ENCODE results near the gene H2AZ2. TPM values are rescaled to one million over a fixed set of nuclear protein-coding genes. Genes with fewer than 3 reads are reported as not detected.
"Not testable (repeated sequence)": the region's sequence is repeated elsewhere in the genome, so short reads cannot be mapped to it uniquely, and the experiment has no call there.

H2AZ2 gene
- total and polyA plus RNA-seq, 4 donors: 95.1 to 139 (median 115) TPM

DNA sequence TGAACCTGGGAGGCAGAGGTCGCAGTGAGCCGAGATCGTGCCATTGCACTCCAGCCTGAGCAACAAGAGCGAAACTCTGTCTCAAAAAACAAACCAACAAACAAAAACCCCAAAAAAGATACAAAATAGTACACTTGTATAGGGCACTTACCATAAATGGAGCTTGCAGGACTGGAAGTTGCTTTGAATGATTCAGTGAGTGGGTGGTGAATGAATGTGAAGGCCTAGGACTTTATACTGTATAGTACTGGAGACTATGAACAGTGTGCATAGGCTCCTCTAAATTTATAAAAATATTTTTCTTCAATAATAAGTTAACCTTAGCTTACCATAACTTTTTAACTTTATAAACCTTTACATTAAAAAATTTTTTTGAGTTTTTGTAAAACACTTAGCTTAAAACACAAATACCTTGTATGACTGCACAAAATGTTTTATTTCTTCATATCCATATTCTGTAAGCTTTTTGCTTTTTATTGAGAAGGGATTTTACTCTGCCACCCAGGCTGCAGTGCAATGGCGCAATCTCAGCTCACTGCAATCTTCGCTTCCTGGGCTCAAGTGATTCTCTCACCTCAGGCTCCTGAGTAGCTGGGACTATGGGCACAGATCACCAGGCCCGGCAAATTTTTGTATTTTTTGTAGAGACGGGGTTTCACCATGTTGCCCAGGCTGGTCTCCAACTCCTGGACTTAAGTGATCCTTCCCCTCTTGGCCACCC lies 6.9 kb upstream of the H2AZ2 start:
- WGBS, 2 donors: 91 to 93% methylated on average over 8 of the region's 8 CpGs
- no peak overlapping the region for H3K27ac ChIP-seq (ENCODE audit: low read depth in 1 of 2, low read length in 2 of 2)
- DNase-seq: no peak
- H3K4me3 ChIP-seq (ENCODE audit: low read length in 2 of 2): no peak overlapping the region
- intact Hi-C loops (cut with DNase I): loop anchor here (5.0 kb wide), 2 partner anchors 67 to 277 kb away; no protein-coding TSS in a partner anchor
- no peaks in the 10 kb centered on the region for H3K4me1 ChIP-seq (ENCODE audit: control insufficient read depth in 1 of 2, insufficient read depth in 2 of 2, low read length in 2 of 2)
- ATAC-seq (ENCODE audit: low FRiP score): no peak
- no peaks in the 10 kb centered on the region for H3K27me3 ChIP-seq (ENCODE audit: control insufficient read depth in 1 of 2, insufficient read depth in 2 of 2, low read length in 1 of 2)
- H3K36me3 ChIP-seq (ENCODE audit: control insufficient read depth in 1 of 2, insufficient read depth in 2 of 2, low read length in 1 of 2): no peaks in the 10 kb centered on the region
- no peaks in the 10 kb centered on the region for H3K9me3 ChIP-seq (ENCODE audit: control insufficient read depth, low read length)

GRCh38 chr7:44853391-44853790 lies 5.5 kb upstream of the H2AZ2 start:
- Histone ChIP-seq H3K27me3 (ENCODE audit: control insufficient read depth in 1 of 2, insufficient read depth in 2 of 2, low read length in 1 of 2) (no peaks in the 10 kb centered on the region), H3K4me3 (ENCODE audit: low read length in 2 of 2) (no peak overlapping the region), H3K27ac (ENCODE audit: low read depth in 1 of 2, low read length in 2 of 2) (no peak overlapping the region), H3K9me3 (ENCODE audit: control insufficient read depth, low read length) (no peaks in the 10 kb centered on the region), H3K36me3 (ENCODE audit: control insufficient read depth in 1 of 2, insufficient read depth in 2 of 2, low read length in 1 of 2) (no peaks in the 10 kb centered on the region), H3K4me1 (ENCODE audit: control insufficient read depth in 1 of 2, insufficient read depth in 2 of 2, low read length in 2 of 2) (no peaks in the 10 kb centered on the region)
- 79 to 84% methylated on average over 3 of the region's 3 CpGs for WGBS, 2 donors
- intact Hi-C loops (cut with DNase I): no loop called here
- DNase-seq (no peak), ATAC-seq (ENCODE audit: low FRiP score) (no peak)

DNA sequence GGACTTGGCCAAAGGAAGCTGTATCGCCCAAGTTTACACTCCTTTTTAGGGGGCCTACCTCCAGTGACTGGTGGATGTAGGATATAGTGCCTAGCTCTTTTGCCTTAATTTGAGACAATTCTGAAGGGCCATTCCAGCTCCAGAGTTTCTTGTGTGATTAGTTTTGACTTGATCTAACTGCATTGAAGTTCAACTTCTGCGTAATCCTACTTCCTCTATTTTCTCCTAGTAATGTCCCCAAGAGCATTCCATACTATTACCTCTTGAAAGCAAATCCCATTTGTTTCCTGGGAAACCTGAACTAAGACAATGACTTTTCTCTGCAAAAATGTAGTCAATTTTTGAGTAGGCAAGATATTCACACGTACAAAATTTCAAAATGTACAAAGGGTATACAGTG lies 4.7 kb upstream of the H2AZ2 start:
- Histone ChIP-seq H3K9me3 (ENCODE audit: control insufficient read depth, low read length) (no peaks in the 10 kb centered on the region), H3K27me3 (ENCODE audit: control insufficient read depth in 1 of 2, insufficient read depth in 2 of 2, low read length in 1 of 2) (no peaks in the 10 kb centered on the region), H3K4me3 (ENCODE audit: low read length in 2 of 2) (no peak overlapping the region), H3K36me3 (ENCODE audit: control insufficient read depth in 1 of 2, insufficient read depth in 2 of 2, low read length in 1 of 2) (no peaks in the 10 kb centered on the region), H3K4me1 (ENCODE audit: control insufficient read depth in 1 of 2, insufficient read depth in 2 of 2, low read length in 2 of 2) (no peaks in the 10 kb centered on the region), H3K27ac (ENCODE audit: low read depth in 1 of 2, low read length in 2 of 2) (no peak overlapping the region)
- DNase-seq (no peak), ATAC-seq (ENCODE audit: low FRiP score) (no peak)
- intact Hi-C loops (cut with DNase I): no loop called here
- WGBS, 2 donors: 82 to 86% methylated on average over 3 of the region's 3 CpGs

DNA sequence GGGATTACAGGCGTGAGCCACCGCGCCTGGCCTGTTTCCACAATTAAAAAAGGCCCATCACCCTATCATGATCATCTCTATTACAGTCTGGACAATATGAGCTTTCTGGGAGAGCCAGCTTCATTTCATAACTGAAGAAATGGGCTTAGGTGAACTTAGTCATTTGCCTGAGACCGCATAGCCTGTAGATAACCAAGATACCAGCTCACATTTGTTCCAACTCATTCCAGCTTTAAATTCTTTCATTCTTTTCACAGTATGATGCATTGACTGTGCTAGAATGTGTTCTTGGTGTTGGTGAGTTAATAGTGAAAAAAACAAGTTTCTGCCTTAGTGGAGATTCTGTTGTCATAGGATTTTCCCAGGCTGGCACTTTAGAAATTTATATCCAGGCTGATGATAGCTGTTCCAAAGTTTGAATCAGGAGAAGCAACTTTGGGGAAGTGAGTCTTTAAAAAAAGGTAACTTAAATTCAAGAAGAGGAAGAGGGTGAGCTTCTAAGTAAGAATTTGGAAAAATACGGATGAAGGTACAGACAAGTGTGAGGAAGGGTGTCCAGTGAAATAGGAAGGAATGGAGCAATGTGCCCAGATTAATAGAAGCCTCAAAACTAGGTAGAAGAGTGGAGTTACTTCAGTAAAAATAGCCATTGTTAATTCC lies 2.1 kb upstream of the H2AZ2 start:
- Histone ChIP-seq H3K4me1 (ENCODE audit: control insufficient read depth in 1 of 2, insufficient read depth in 2 of 2, low read length in 2 of 2) (no peaks in the 10 kb centered on the region), H3K36me3 (ENCODE audit: control insufficient read depth in 1 of 2, insufficient read depth in 2 of 2, low read length in 1 of 2) (no peaks in the 10 kb centered on the region), H3K4me3 (ENCODE audit: low read length in 2 of 2) (no peak overlapping the region), H3K9me3 (ENCODE audit: control insufficient read depth, low read length) (no peaks in the 10 kb centered on the region), H3K27me3 (ENCODE audit: control insufficient read depth in 1 of 2, insufficient read depth in 2 of 2, low read length in 1 of 2) (no peaks in the 10 kb centered on the region), H3K27ac (ENCODE audit: low read depth in 1 of 2, low read length in 2 of 2) (no peak overlapping the region)
- 70 to 79% methylated on average over 5 of the region's 5 CpGs for WGBS, 2 donors
- DNase-seq (no peak), ATAC-seq (ENCODE audit: low FRiP score) (no peak)
- intact Hi-C loops (cut with DNase I): loop anchor here (2.0 to 10.0 kb wide), 5 partner anchors 35 to 268 kb away; partner anchors contain the start of genes PPIA (in 1 of the 2), PURB (in 1 of the 2), TMED4 (in 1 of the 2) and ZMIZ2 (in 1 of the 2)

GRCh38 chr7:44849259-44849884 lies 1.5 kb upstream of the H2AZ2 start:
- intact Hi-C loops (cut with DNase I): loop anchor here (2.0 to 10.0 kb wide), 5 partner anchors 35 to 267 kb away; partner anchors contain the start of genes PPIA (in 1 of the 2), PURB (in 1 of the 2), TMED4 (in 1 of the 2) and ZMIZ2 (in 1 of the 2)
- Histone ChIP-seq H3K27me3 (ENCODE audit: control insufficient read depth in 1 of 2, insufficient read depth in 2 of 2, low read length in 1 of 2) (no peaks in the 10 kb centered on the region), H3K4me3 (ENCODE audit: low read length in 2 of 2) (no peak overlapping the region), H3K4me1 (ENCODE audit: control insufficient read depth in 1 of 2, insufficient read depth in 2 of 2, low read length in 2 of 2) (no peaks in the 10 kb centered on the region), H3K27ac (ENCODE audit: low read depth in 1 of 2, low read length in 2 of 2) (no peak overlapping the region), H3K9me3 (ENCODE audit: control insufficient read depth, low read length) (no peaks in the 10 kb centered on the region), H3K36me3 (ENCODE audit: control insufficient read depth in 1 of 2, insufficient read depth in 2 of 2, low read length in 1 of 2) (no peaks in the 10 kb centered on the region)
- WGBS, 2 donors: 38 to 42% methylated on average over 10 of the region's 10 CpGs
- no peak for ATAC-seq (ENCODE audit: low FRiP score)
- no peak for DNase-seq

- ATAC-seq (ENCODE audit: low FRiP score): peak; percentile 91
- Histone ChIP-seq H3K36me3 (ENCODE audit: control insufficient read depth in 1 of 2, insufficient read depth in 2 of 2, low read length in 1 of 2) (no peaks in the 10 kb centered on the region), H3K27me3 (ENCODE audit: control insufficient read depth in 1 of 2, insufficient read depth in 2 of 2, low read length in 1 of 2) (no peaks in the 10 kb centered on the region), H3K4me1 (ENCODE audit: control insufficient read depth in 1 of 2, insufficient read depth in 2 of 2, low read length in 2 of 2) (no peaks in the 10 kb centered on the region), H3K9me3 (ENCODE audit: control insufficient read depth, low read length) (no peaks in the 10 kb centered on the region), H3K4me3 (ENCODE audit: low read length in 2 of 2) (peak overlapping the region; percentile 51 to 85), H3K27ac (ENCODE audit: low read depth in 1 of 2, low read length in 2 of 2) (peak overlapping the region; percentile 72 to 96)
- peak; percentile 94 to 96 for DNase-seq
- intact Hi-C loops (cut with DNase I): loop anchor here (1.0 to 10.0 kb wide), 4 partner anchors 50 to 265 kb away; partner anchors contain the start of genes PPIA (in 1 of the 2) and TMED4 (in 1 of the 2)
- WGBS, 2 donors: 0% methylated on average over 36 of the region's 36 CpGs
These were observed 373 bp downstream of the H2AZ2 start for GRCh38 chr7:44847509-44847919.

- ATAC-seq (ENCODE audit: low FRiP score): no peak
- H3K4me3 ChIP-seq (ENCODE audit: low read length in 2 of 2): peak overlapping the region; percentile 51 to 85
- H3K27me3 ChIP-seq (ENCODE audit: control insufficient read depth in 1 of 2, insufficient read depth in 2 of 2, low read length in 1 of 2): no peaks in the 10 kb centered on the region
- intact Hi-C loops (cut with DNase I): loop anchor here (1.0 to 10.0 kb wide), 4 partner anchors 50 to 265 kb away; partner anchors contain the start of genes PPIA (in 1 of the 2) and TMED4 (in 1 of the 2)
- DNase-seq: no peak
- peak overlapping the region; percentile 72 to 96 for H3K27ac ChIP-seq (ENCODE audit: low read depth in 1 of 2, low read length in 2 of 2)
- H3K36me3 ChIP-seq (ENCODE audit: control insufficient read depth in 1 of 2, insufficient read depth in 2 of 2, low read length in 1 of 2): no peaks in the 10 kb centered on the region
- no peaks in the 10 kb centered on the region for H3K9me3 ChIP-seq (ENCODE audit: control insufficient read depth, low read length)
- no peaks in the 10 kb centered on the region for H3K4me1 ChIP-seq (ENCODE audit: control insufficient read depth in 1 of 2, insufficient read depth in 2 of 2, low read length in 2 of 2)
- 0% methylated on average over 12 of the region's 12 CpGs for WGBS, 2 donors
These were observed 925 bp downstream of the H2AZ2 start for GRCh38 chr7:44846816-44847508.

GRCh38 chr7:44846390-44846789 lies 1.5 kb downstream of the H2AZ2 start:
- H3K36me3 ChIP-seq (ENCODE audit: control insufficient read depth in 1 of 2, insufficient read depth in 2 of 2, low read length in 1 of 2); DNase-seq; H3K27ac ChIP-seq (ENCODE audit: low read depth in 1 of 2, low read length in 2 of 2); H3K9me3 ChIP-seq (ENCODE audit: control insufficient read depth, low read length); ATAC-seq (ENCODE audit: low FRiP score); H3K27me3 ChIP-seq (ENCODE audit: control insufficient read depth in 1 of 2, insufficient read depth in 2 of 2, low read length in 1 of 2); H3K4me1 ChIP-seq (ENCODE audit: control insufficient read depth in 1 of 2, insufficient read depth in 2 of 2, low read length in 2 of 2): not testable (repeated sequence)
- peak overlapping the region in 1 of 2 donors; percentile 51 for H3K4me3 ChIP-seq (ENCODE audit: low read length in 2 of 2)
- WGBS, 2 donors: 57 to 62% methylated on average over 11 of the region's 11 CpGs
- intact Hi-C loops (cut with DNase I): loop anchor here (5.0 to 10.0 kb wide), 3 partner anchors 49 to 264 kb away; partner anchors contain the start of genes PPIA (in 1 of the 2) and TMED4 (in 1 of the 2)

All from aorta (tissue), 5 donors.